CD4-positive, alpha-beta T cell treated with Interleukin-4 for 1 hour (primary cell): ENCODE measurements around the gene MAP9.
"Not testable (repeated sequence)": the region's sequence is repeated elsewhere in the genome, so short reads cannot be mapped to it uniquely, and the experiment has no call there.

Experiments used
- DNase-seq, 2 donors: peaks; one replicate each; pipeline ENCODE4 v3.0.0-alpha.2; 2020 to 2022

Gene MAP9

GRCh38 chr4:155376387-155377268 is at the start of gene MAP9:
TSS of gene MAP9 (minus strand) at chr4:155376965. CDS start at chr4:155375850, 1,115 bp downstream.
- DNase-seq, result peak; percentile 96 to 97

- DNase-seq, result not testable (repeated sequence)
Observed at GRCh38 chr4:155424778-155425177, 48.0 kb upstream of the MAP9 start.

- DNase-seq, result no peak
Observed at GRCh38 chr4:155423671-155424070, 46.9 kb upstream of the MAP9 start.

GRCh38 chr4:155419266-155419665 is 42.5 kb upstream of the MAP9 start:
- DNase-seq, result no peak

DNA sequence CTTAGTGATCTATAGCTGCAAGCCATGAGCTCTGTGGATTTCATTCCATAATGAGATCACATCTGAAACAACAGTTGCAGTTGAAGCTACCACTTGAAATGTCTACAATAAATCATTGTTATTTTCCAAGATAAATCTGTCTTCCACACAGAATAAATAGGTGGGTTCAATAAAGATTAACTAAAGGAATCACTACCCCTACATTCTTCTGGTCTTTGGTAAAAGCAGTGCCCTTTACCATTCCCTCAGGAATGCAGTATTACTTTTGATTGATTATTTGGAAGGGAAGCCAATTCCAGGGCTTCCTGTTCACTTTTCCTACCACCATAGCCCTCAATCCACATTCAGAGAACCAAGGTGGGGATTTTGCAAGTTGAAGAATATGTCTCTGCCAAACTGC is 38.9 kb upstream of the MAP9 start:
- no peak for DNase-seq

DNA sequence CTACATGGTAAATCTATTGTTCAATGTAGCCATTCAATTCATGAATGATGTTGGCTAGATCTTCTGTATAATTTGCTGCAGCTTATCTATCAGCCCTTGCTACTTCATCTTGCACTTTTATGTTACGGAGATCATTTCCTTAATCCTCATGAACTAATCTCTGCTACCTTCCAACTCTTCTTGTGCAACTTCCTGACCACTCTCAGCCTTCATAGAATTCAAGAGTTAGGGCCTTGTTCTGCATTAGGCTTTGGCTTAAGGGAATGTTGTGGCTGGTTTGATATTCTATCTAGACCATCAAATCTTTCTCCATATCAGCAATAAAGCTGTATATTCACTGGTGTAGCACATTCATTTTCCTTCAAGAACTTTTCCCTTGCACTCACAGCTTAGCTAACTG is 36.7 kb upstream of the MAP9 start:
- DNase-seq, result no peak

DNA sequence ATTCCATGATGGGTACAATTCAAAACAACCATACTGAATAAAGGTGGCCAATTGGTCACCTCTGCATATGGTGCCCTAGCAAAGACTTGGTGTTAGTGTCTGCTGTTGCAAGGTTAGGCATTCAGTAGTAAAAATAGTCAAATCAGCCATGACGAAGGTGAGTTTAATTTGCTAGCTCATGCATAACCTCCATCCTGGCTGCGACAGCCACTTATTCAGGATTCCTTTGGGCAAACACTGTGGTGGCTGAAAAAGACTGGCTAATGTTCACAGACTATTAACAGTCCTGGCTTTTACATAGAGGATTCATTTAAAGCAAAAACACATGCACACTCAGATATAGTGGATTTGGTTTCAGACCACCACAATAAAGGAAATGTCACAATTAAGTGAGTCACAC is 34.8 kb upstream of the MAP9 start:
- DNase-seq, result no peak

DNA sequence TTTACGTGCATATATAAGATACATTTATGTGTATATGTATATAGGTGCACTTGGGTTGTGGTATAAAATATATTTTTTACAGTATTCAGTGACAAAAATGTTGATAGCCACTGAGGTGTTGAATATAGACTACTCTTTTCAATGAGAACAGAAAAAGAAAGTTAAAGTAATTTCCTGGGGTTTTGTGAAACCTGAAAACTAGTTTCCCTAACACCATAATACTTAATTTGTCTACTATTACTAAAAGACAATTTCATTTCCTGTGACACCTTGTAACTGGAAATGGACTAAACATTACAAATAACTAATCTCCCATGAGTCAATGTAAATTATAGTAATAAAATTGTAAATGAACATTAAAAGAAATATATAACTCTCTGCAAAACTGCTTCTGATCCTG is 32.0 kb upstream of the MAP9 start:
- DNase-seq, result no peak

- no peak for DNase-seq
Observed at GRCh38 chr4:155407480-155407879, 30.7 kb upstream of the MAP9 start.

DNA sequence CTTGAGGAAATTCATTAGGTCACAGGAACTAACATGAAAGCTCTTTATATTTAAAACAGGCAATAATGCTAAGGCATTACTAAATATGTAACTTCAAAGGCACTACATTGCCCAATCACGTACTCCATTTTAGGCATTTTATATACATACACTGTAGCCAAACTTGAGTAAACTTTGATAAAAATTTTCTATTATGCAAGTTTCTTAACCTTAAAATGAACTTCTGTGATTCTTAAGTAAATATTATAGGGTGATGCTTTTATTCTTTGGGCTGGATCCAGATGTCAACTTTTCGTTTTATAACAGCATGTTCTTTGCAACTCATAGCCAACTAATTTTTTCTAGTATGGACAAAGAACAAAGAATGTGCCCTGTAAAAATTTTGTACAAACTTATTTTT is 28.3 kb upstream of the MAP9 start:
- DNase-seq, result no peak

GRCh38 chr4:155403886-155404285 is 27.1 kb upstream of the MAP9 start:
- DNase-seq, result no peak

- no peak for DNase-seq
Observed at GRCh38 chr4:155402941-155403340, 26.2 kb upstream of the MAP9 start.

DNA sequence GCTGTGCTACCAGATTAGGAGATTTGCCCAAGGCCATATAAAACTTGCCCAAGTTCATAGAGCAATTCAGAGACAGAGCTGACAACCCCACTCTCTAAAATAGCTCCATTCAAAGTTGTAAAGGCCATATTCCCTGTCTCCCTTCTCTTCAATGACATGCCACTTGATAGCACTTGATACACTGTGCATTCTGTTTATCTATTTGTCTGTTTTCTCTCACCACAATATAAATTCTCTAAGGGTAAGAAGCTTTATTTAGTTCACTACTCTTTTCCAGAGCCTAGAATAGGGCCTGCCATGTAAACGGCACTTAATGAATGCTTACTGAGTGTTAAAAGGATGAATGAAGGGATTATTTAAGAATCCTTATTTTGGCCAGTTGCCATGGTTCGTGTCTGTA is 24.1 kb upstream of the MAP9 start:
- no peak for DNase-seq

DNA sequence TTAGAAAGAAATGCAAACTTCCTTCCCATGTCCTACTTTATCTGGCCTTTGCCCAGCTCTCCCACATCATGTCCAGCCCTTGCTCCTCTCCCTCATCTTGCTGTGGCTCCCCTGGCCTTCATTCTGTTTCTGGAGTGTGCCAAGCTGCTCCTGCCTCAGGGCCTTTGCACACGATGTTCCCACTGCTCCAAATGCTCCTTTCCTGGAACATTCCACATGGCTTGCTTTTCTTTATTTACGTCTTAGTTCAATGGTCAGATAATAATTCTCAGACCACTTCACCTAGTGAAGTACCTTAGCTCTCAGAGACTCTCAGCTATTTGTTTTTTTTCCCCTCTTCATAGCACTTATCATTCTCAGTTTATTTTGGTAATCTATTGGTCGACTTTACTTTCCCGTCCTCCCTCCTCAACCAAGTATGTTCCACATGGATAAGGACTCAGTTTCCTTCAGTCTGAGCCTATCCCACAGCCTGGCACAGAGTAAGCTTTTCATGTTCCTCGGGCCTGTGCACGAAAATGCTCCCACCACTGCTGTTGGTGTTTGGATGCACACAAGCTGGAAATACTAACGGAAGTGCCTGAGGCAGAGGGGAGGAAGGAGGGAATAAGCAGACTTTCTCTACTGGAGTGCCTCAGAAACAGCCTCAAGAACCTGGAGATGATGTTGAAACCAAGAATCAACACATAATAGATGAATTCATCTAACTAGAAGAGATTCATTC is 23.4 kb upstream of the MAP9 start:
- DNase-seq, result no peak

DNA sequence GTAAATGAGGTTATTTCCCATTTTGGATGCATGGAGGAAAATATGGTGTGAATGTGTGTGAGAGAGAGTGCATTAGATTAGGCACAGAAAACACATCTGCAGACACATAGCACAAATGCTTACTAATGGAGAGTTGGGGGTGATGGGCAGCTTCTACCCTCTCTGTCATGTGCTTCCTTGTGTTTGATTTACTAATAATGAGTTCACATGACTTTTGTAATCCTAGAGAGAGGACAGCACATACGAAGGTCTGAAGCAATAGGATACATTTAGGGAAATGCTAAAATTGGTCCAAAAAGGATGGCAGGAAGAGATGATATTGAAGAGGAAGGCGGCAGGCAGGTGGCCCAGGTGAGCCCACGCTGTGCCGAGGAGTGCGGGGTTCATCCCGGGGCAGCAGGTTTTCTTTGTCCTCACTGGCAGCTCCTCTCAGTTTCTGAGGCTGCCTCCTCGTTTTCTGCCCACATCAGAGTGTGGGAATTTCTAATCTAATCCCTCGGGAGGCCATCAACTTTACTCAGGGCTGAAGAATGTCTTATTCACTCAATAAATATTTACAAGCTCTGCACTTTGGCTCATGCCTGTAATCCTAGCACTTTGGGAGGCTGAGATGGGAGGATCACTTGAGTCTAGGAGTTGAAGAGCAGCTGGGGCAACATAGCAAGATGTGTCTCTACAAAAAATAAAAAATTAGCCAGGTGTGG is 15.9 kb upstream of the MAP9 start:
- DNase-seq, result no peak

DNA sequence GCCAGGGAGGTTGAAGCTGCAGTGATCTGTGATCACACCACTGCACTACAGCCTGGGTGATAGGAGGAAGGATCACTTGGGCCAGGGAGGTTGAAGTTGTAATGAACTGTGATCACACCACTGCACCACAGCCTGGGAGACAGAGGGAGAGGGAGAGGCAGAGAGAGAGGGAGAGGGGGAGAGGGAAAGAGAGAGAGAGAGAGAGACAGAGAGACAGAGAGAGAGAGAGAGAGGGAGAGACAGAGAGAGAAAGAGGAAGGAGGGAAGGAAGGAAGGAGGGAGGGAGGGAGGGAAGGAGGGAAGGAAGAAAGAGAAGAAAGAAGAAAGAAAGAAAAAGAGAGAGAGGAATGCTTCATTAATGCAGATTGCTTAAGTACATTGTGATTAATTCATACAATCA is 15.2 kb upstream of the MAP9 start:
- DNase-seq, result no peak

DNA sequence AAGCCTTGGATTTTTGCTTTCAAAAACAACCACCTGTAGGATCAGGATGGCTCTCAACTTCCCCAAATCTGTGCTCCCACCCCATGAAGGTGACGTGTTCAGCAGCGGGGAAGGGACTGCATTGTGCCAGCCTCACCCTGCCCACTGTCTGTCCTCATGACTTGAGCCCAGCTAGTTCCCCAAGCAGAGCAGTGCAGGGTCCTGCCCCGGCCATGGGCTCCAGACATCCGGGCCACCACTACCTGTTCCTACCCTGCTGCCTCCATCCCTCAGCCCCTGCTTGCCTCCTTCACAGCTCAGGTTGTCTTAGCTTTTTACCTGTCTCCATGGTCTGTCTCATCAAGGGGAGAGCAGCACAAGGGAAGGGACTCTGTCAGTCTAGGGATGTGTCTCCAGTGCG is 11.4 kb upstream of the MAP9 start:
- no peak for DNase-seq

DNA sequence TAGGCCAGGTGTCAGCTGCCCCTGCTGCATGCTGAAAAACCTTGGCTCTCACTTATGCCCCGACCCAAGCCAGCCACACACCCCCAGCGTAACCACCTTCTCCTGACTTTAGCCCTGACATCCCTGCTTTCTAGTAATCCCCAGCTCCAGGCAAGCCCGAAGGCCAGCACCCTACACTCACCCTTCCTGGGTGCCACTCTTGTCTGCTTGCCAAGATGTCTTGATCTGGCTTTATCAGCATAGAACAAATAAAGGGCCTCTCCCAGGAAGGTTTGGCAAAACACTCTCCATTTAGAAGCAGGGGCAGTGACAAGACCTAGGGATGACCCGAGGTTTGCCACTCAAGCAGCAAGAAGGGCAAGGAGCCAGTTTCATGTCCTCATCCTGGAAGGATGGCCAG is 6.8 kb upstream of the MAP9 start:
- DNase-seq, result no peak

DNA sequence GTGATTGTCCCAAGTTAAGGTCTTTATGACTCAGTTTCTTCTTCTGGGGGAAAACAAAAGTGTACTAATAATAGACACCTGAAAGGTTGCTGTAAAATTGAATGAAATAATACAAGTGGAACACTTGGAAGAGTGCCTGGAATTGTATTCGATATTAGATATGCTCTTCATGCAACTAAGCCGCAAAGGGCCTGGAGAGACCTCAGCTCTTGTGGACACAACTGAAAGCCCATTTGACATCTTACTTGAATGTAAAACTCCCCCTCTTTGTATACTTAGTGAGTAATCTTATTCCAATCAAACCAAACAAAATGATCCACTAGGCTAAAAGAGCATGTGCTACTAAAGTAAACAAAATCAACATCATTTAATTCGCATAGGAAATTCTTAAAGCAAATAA is 511 bp upstream of the MAP9 start:
- DNase-seq, result no peak

DNA sequence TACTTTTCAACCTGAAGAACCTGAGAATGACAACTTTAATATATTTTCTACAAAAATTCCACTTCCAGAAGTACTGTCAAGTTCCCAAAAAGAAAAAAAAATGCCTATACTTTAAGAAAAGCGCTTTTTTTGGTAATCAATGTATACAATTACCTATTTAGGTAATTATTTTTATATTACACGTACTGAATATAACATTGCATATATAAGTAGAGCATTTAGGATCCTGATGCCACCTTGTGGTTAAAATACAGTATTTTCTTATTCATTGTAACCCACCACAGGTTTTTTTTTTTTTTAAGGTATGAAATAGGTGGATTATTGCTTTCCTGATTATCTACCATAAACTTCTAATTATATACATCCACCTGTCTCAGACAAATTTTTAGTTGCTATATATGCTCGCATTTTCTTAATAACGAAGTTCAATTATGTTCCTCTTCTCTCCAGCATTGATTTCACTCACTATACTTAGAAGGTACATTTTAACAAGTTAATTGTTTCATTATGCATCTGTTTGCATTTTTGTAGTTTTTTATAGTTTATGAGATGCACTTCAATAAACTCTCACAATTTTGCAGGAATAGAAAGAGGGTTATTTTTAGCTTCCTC is 5.2 kb downstream of the MAP9 start:
- peak in 1 of 2 donors; percentile 54 for DNase-seq

GRCh38 chr4:155367608-155368007 is 9.2 kb downstream of the MAP9 start:
- DNase-seq, result no peak

DNA sequence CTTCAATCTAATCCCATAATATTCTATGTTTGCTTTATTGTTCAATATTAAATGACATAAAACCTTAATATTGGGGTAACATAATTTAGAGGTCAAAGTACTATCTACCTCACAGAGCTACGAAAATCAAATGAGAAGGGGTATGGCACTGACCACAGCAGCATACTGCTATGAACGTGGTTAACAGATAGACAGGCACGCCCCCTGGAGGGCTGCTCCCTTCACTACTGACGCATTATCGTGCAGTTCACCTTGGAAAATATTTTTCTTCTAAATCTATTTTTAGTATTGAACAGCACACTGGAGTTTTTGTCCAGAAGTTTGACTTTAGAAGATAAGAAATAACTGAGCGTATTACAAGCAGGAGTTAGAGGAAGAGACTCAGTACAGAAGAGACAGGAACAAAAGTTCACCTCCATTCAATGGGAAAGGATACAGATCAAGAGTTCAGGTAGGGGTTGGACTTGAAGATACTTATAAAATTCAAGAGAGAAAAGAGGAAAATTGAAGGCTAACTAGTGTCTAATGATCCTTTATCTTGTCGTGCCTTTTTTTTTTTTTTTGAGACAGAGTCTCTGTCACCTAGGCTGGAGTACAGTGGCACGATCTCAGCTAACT is 22.7 kb downstream of the MAP9 start:
- DNase-seq, result peak in 1 of 2 donors; percentile 21

GRCh38 chr4:155342142-155342541 is 34.6 kb downstream of the MAP9 start:
- DNase-seq, result no peak
